H9 (cell line): ENCODE measurements around the gene LRP1-AS. TPM values are rescaled to one million over a fixed set of nuclear protein-coding genes. Genes with fewer than 3 reads are reported as not detected.

Experiments used
- DNase-seq: peaks from one replicate; pipeline ENCODE4 v3.0.0-alpha.2; 2017
- H2AFZ ChIP-seq: one replicate; pipeline ENCODE4 v1.6.1; 2013; ENCODE audit warnings: mild to moderate bottlenecking, low read length, control low read depth, moderate library complexity
- H2AK5ac ChIP-seq: 2 replicates; pipeline ENCODE4 v1.6.1; 2013; ENCODE audit warnings: low read length, control low read depth, mixed read lengths; ENCODE audit not compliant: insufficient read length
- H2BK120ac ChIP-seq: one replicate; pipeline ENCODE4 v1.6.1; 2013; ENCODE audit warnings: low read depth, mild to moderate bottlenecking, low read length, control low read depth, inconsistent platforms; ENCODE audit not compliant: poor library complexity, severe bottlenecking
- H2BK12ac ChIP-seq: 2 replicates; pipeline ENCODE4 v1.6.1; 2013; ENCODE audit warnings: low read length, control low read depth, mixed read lengths, low read depth; ENCODE audit not compliant: insufficient read length
- H2BK15ac ChIP-seq: 2 replicates; pipeline ENCODE4 v1.6.1; 2013; ENCODE audit warnings: low read depth, low read length, control low read depth
- H2BK20ac ChIP-seq: one replicate; pipeline ENCODE4 v1.6.1; 2013; ENCODE audit warnings: low read depth, mild to moderate bottlenecking, low read length, control low read depth, inconsistent platforms; ENCODE audit not compliant: poor library complexity, severe bottlenecking
- H2BK5ac ChIP-seq: 2 replicates; pipeline ENCODE4 v1.6.1; 2013; ENCODE audit warnings: low read length, control low read depth, mixed read lengths; ENCODE audit not compliant: insufficient read length
- H3K14ac ChIP-seq: 2 replicates; pipeline ENCODE4 v1.6.1; 2013; ENCODE audit warnings: low read length, control low read depth; ENCODE audit not compliant: insufficient read depth
- H3K18ac ChIP-seq: 2 replicates; pipeline ENCODE4 v1.6.1; 2013; ENCODE audit warnings: low read depth, mild to moderate bottlenecking, mixed read lengths, low read length, control low read depth; ENCODE audit not compliant: insufficient read length
- H3K23ac ChIP-seq: 2 replicates; pipeline ENCODE4 v1.6.1; 2013; ENCODE audit warnings: low read length, control low read depth, mixed read lengths, low read depth; ENCODE audit not compliant: insufficient read length
- H3K23me2 ChIP-seq: 2 replicates; pipeline ENCODE4 v1.6.1; 2013; ENCODE audit warnings: low read depth, mild to moderate bottlenecking, mixed read lengths, low read length, control low read depth; ENCODE audit not compliant: insufficient read length, poor library complexity, severe bottlenecking
- H3K27ac ChIP-seq: 2 replicates; pipeline ENCODE4 v1.5.1; 2013; ENCODE audit warnings: low read length, control low read depth, mixed read lengths, low read depth; ENCODE audit not compliant: insufficient read length
- H3K27me3 ChIP-seq: 2 replicates; pipeline ENCODE4 v1.6.1; 2013; ENCODE audit warnings: low read length, control low read depth, inconsistent platforms; ENCODE audit not compliant: insufficient read depth
- H3K4ac ChIP-seq: 2 replicates; pipeline ENCODE4 v1.6.1; 2013; ENCODE audit warnings: low read depth, mild to moderate bottlenecking, control low read depth, inconsistent platforms, low read length, moderate library complexity
- H3K4me1 ChIP-seq: 2 replicates; pipeline ENCODE4 v1.6.1; 2013; ENCODE audit warnings: low read length, control low read depth, inconsistent platforms; ENCODE audit not compliant: insufficient read depth
- H3K4me2 ChIP-seq: 2 replicates; pipeline ENCODE4 v1.6.1; 2013; ENCODE audit warnings: low read length, control low read depth, mixed read lengths; ENCODE audit not compliant: insufficient read length, insufficient read depth
- H3K56ac ChIP-seq: 2 replicates; pipeline ENCODE4 v1.6.1; 2013; ENCODE audit warnings: low read depth, mild to moderate bottlenecking, mixed read lengths, low read length, control low read depth; ENCODE audit not compliant: insufficient read length
- H3K79me1 ChIP-seq: 2 replicates; pipeline ENCODE4 v1.6.1; 2013; ENCODE audit warnings: low read depth, mild to moderate bottlenecking, moderate library complexity, low read length, control low read depth, inconsistent platforms; ENCODE audit not compliant: insufficient read depth, poor library complexity, severe bottlenecking
- H3K79me2 ChIP-seq: 2 replicates; pipeline ENCODE4 v1.6.1; 2013; ENCODE audit warnings: low read length, control low read depth, inconsistent platforms; ENCODE audit not compliant: insufficient read depth
- H3K9ac ChIP-seq: 2 replicates; pipeline ENCODE4 v1.6.1; 2013; ENCODE audit warnings: low read length, control low read depth, mixed read lengths; ENCODE audit not compliant: insufficient read length; ENCODE audit errors: extremely low read depth
- H3K9me3 ChIP-seq: one replicate; pipeline ENCODE4 v1.6.1; 2013; ENCODE audit warnings: low read depth, low read length, inconsistent platforms; ENCODE audit not compliant: control insufficient read depth
- H3T11ph ChIP-seq: one replicate; pipeline ENCODE4 v1.6.1; 2013; ENCODE audit warnings: mild to moderate bottlenecking, low read length, control low read depth, inconsistent platforms
- H4K20me1 ChIP-seq: one replicate; pipeline ENCODE4 v1.6.1; 2013; ENCODE audit not compliant: control insufficient read depth, insufficient read length, insufficient read depth
- H4K5ac ChIP-seq: 2 replicates; pipeline ENCODE4 v1.6.1; 2013; ENCODE audit warnings: low read depth, mild to moderate bottlenecking, mixed read lengths, low read length, control low read depth; ENCODE audit not compliant: insufficient read length
- H4K8ac ChIP-seq: replicated peaks from 2 replicates; pipeline ENCODE4 v1.6.1; 2013; ENCODE audit warnings: low read length, control low read depth, mixed read lengths, low read depth; ENCODE audit not compliant: insufficient read length
- H4K91ac ChIP-seq: 2 replicates; pipeline ENCODE4 v1.6.1; 2013; ENCODE audit warnings: low read depth, mild to moderate bottlenecking, moderate library complexity, mixed read lengths, low read length, control low read depth; ENCODE audit not compliant: insufficient read length
- H3K27ac Mint-ChIP-seq, 3 experiments: 2 replicates in 2 of 3; 3 replicates in 1 of 3; pipeline ENCODE4 v1.8.0; 2020 to 2021; ENCODE audit warnings: mixed read lengths in 3 of 3, mild to moderate bottlenecking in 1 of 3, moderate library complexity in 1 of 3
- H3K27me3 Mint-ChIP-seq: 2 replicates; pipeline ENCODE4 v1.8.0; 2021; ENCODE audit warnings: low read depth, mild to moderate bottlenecking, moderate library complexity, mixed read lengths
- H3K36me3 Mint-ChIP-seq, 3 experiments: 2 replicates in 2 of 3; 3 replicates in 1 of 3; pipeline ENCODE4 v1.8.0; 2020 to 2021; ENCODE audit warnings: low read depth in 3 of 3, mixed read lengths in 3 of 3; ENCODE audit not compliant: insufficient read depth in 1 of 3
- H3K4me1 Mint-ChIP-seq, 2 experiments: 2 replicates each; pipeline ENCODE4 v1.8.0; 2020; ENCODE audit warnings: mixed read lengths in 2 of 2
- H3K4me3 Mint-ChIP-seq, 2 experiments: 2 replicates in 1 of 2; 3 replicates in 1 of 2; pipeline ENCODE4 v1.8.0; 2020 to 2021; ENCODE audit warnings: mild to moderate bottlenecking in 2 of 2, mixed read lengths in 2 of 2, moderate library complexity in 1 of 2
- H3K9me3 Mint-ChIP-seq, 2 experiments: 2 replicates in 1 of 2; 3 replicates in 1 of 2; pipeline ENCODE4 v1.8.0; 2020; ENCODE audit warnings: mild to moderate bottlenecking in 2 of 2, mixed read lengths in 2 of 2, moderate library complexity in 1 of 2
- WGBS: extraction: QIAGEN DNeasy Blood & Tissue Kit; methylation state at CpG from one replicate; pipeline ENCODE4 v1.1.7; 2013; ENCODE audit warnings: missing lambda C conversion rate, low lambda C conversion rate, mixed read lengths; ENCODE audit not compliant: insufficient read length; ENCODE audit errors: extremely low coverage; 5-methylcytosine and 5-hydroxymethylcytosine counted together
- total RNA-seq: library from RNA; stranded (reverse); gene quantifications from 2 replicates; pipeline ENCODE4 v1.2.1, GENCODE V29; 2021
- TF ChIP-seq, protein P1 (sequence below): fragments of 200-600 bp; sonication (generic); conservative IDR thresholded peaks from 3 replicates; pipeline ENCODE4 v1.8.0; 2021; ENCODE audit warnings: antibody characterized with exemption, mild to moderate bottlenecking

The LRP1-AS gene
- total RNA-seq, 1 experiment from 2014 or later, result not detected

DNA sequence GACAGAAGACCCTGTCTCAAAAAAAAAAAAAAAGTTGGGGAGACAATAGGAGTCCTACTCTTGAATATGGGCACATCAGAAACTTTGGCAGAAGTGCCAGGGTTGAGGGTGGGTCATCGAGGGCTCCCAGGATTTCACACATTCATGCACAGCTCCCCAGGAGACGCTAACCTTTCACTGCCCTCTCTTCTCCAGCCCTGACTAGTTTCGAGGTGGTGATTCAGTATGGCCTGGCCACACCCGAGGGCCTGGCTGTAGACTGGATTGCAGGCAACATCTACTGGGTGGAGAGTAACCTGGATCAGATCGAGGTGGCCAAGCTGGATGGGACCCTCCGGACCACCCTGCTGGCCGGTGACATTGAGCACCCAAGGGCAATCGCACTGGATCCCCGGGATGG, 29.4 kb upstream of the LRP1-AS start:
- no peaks in the 10 kb centered on the region for H3K27me3 ChIP-seq

More for the DNA sequence above, 29.4 kb upstream of the LRP1-AS start:
- no peaks in the 10 kb centered on the region for H3K9me3 Mint-ChIP-seq
- H3K9ac ChIP-seq, result no peak overlapping the region
- no peak overlapping the region for H3K14ac ChIP-seq
- H3K27ac Mint-ChIP-seq, result no peak overlapping the region; a peak in 1 of 7 replicates
- peaks cover 3% of the 10 kb centered on the region for H4K20me1 ChIP-seq
- H3K4me3 Mint-ChIP-seq, result no peak overlapping the region
- H4K91ac ChIP-seq, result no peak overlapping the region
- no peaks in the 10 kb centered on the region for H3K4me1 ChIP-seq
- WGBS, result no CpG with 5 or more reads among the region's 9 CpGs
- H3K18ac ChIP-seq, result no peak overlapping the region
- peaks cover 48 to 84% (median 81%) of the 10 kb centered on the region in 3 experiments; a peak in 6 of 7 replicates for H3K36me3 Mint-ChIP-seq
- H4K8ac ChIP-seq, result no peak overlapping the region
- no peaks in the 10 kb centered on the region for H3K79me2 ChIP-seq
- no peak overlapping the region for H4K5ac ChIP-seq
- no peak overlapping the region for H3K4ac ChIP-seq
- H2BK20ac ChIP-seq, result no peak overlapping the region
- H2BK5ac ChIP-seq, result no peak overlapping the region
- no peaks in the 10 kb centered on the region for H3K23me2 ChIP-seq
- no peak overlapping the region for H3K27ac ChIP-seq
- no peaks in the 10 kb centered on the region for H3K79me1 ChIP-seq
- no peak overlapping the region for H3K23ac ChIP-seq
- TF ChIP-seq, protein P1, sequence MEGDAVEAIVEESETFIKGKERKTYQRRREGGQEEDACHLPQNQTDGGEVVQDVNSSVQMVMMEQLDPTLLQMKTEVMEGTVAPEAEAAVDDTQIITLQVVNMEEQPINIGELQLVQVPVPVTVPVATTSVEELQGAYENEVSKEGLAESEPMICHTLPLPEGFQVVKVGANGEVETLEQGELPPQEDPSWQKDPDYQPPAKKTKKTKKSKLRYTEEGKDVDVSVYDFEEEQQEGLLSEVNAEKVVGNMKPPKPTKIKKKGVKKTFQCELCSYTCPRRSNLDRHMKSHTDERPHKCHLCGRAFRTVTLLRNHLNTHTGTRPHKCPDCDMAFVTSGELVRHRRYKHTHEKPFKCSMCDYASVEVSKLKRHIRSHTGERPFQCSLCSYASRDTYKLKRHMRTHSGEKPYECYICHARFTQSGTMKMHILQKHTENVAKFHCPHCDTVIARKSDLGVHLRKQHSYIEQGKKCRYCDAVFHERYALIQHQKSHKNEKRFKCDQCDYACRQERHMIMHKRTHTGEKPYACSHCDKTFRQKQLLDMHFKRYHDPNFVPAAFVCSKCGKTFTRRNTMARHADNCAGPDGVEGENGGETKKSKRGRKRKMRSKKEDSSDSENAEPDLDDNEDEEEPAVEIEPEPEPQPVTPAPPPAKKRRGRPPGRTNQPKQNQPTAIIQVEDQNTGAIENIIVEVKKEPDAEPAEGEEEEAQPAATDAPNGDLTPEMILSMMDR, result no peak
- H2AFZ ChIP-seq, result no peak overlapping the region
- H3K27me3 Mint-ChIP-seq, result no peaks in the 10 kb centered on the region
- no peak overlapping the region for H3K4me2 ChIP-seq
- H3K9me3 ChIP-seq, result no peaks in the 10 kb centered on the region
- no peak overlapping the region for H2BK120ac ChIP-seq
- no peak overlapping the region for H2AK5ac ChIP-seq
- 0 out of 4 replicates have a peak, but pooled peaks cover 0 to 3% of the 10 kb centered on the region in 2 experiments for H3K4me1 Mint-ChIP-seq
- DNase-seq, result no peak
- H3T11ph ChIP-seq, result no peak overlapping the region
- H2BK15ac ChIP-seq, result no peak overlapping the region
- H2BK12ac ChIP-seq, result no peak overlapping the region
- H3K56ac ChIP-seq, result no peak overlapping the region
